Liver (tissue), 9 donors: ENCODE measurements around the gene LEF1. TPM values are rescaled to one million over a fixed set of nuclear protein-coding genes. Genes with fewer than 3 reads are reported as not detected.

Experiments used
- DNase-seq: peaks from one replicate; pipeline ENCODE4 v3.0.0-alpha.2; 2017; ENCODE audit warnings: low spot score
- H3K27ac ChIP-seq, 2 donors: one replicate each; pipeline ENCODE4 v1.7.0; 2013; ENCODE audit warnings: inconsistent platforms in 2 of 2, low read length in 2 of 2, control low read depth in 1 of 2, low read depth in 1 of 2, mild to moderate bottlenecking in 1 of 2
- H3K27me3 ChIP-seq, 4 donors: one replicate each; pipeline versions ENCODE4 v1.6.1 to v1.7.0; 2013; ENCODE audit warnings: low read length in 3 of 4, inconsistent platforms in 1 of 4, mild to moderate bottlenecking in 1 of 4, moderate library complexity in 1 of 4; ENCODE audit not compliant: control insufficient read depth in 4 of 4, insufficient read depth in 4 of 4
- H3K36me3 ChIP-seq, 4 donors: one replicate each; pipeline versions ENCODE4 v1.6.1 to v1.7.0; 2013; ENCODE audit warnings: low read length in 3 of 4, mild to moderate bottlenecking in 3 of 4, low read depth in 1 of 4, moderate library complexity in 1 of 4; ENCODE audit not compliant: control insufficient read depth in 4 of 4, insufficient read depth in 3 of 4
- H3K4me1 ChIP-seq, 4 donors: one replicate each; pipeline versions ENCODE4 v1.6.1 to v1.7.0; 2013; ENCODE audit warnings: low read length in 3 of 4, mild to moderate bottlenecking in 3 of 4, moderate library complexity in 1 of 4; ENCODE audit not compliant: control insufficient read depth in 4 of 4, insufficient read depth in 4 of 4
- H3K4me3 ChIP-seq, 3 donors: one replicate each; pipeline versions ENCODE4 v1.6.1 to v1.7.0; 2013; ENCODE audit warnings: low read length in 3 of 3, control low read depth in 1 of 3, low read depth in 1 of 3, mild to moderate bottlenecking in 1 of 3
- H3K9ac ChIP-seq, 2 donors: one replicate each; pipeline ENCODE4 v1.7.0; 2013; ENCODE audit warnings: low read length in 2 of 2, mild to moderate bottlenecking in 2 of 2, moderate library complexity in 2 of 2, control low read depth in 1 of 2, low read depth in 1 of 2
- H3K9me3 ChIP-seq, 4 donors: one replicate each; pipeline versions ENCODE4 v1.6.1 to v1.7.0; 2013; ENCODE audit warnings: low read length in 3 of 4; ENCODE audit not compliant: control insufficient read depth in 4 of 4
- ATF3 ChIP-seq: IDR thresholded peaks from 2 replicates; pipeline ENCODE4 v1.6.1; 2016; ENCODE audit warnings: antibody characterized with exemption
- CTCF ChIP-seq: fragments of 150-350 bp; IDR thresholded peaks from 2 replicates; pipeline ENCODE4 v1.5.1; 2017; ENCODE audit warnings: improper control_type of control experiment, low read depth, low read length; ENCODE audit not compliant: missing input control
- EGR1 ChIP-seq, 2 donors: IDR thresholded peaks; 2 replicates each; pipeline ENCODE4 v1.6.1; 2016 to 2018; ENCODE audit warnings: antibody characterized with exemption in 2 of 2, low read depth in 2 of 2
- FOXA1 ChIP-seq: IDR thresholded peaks from 2 replicates; pipeline ENCODE4 v1.6.1; 2016; ENCODE audit warnings: antibody characterized with exemption
- FOXA2 ChIP-seq: IDR thresholded peaks from 2 replicates; pipeline ENCODE4 v1.6.1; 2016; ENCODE audit warnings: antibody characterized with exemption
- GABPA ChIP-seq, 2 donors: IDR thresholded peaks in 1 of 2; conservative IDR thresholded peaks in 1 of 2; 2 replicates each; pipeline ENCODE4 v1.6.1; 2016; ENCODE audit warnings: antibody characterized with exemption in 2 of 2, mild to moderate bottlenecking in 1 of 2, moderate library complexity in 1 of 2
- HNF4A ChIP-seq, 2 donors: conservative IDR thresholded peaks; 2 replicates each; pipeline ENCODE4 v1.6.1; 2016; ENCODE audit warnings: antibody characterized with exemption in 2 of 2, mild to moderate bottlenecking in 2 of 2
- HNF4G ChIP-seq: IDR thresholded peaks from 2 replicates; pipeline ENCODE4 v1.6.1; 2016; ENCODE audit warnings: antibody characterized with exemption
- JUND ChIP-seq, 2 donors: IDR thresholded peaks; 2 replicates each; pipeline ENCODE4 v1.6.1; 2016; ENCODE audit warnings: antibody characterized with exemption in 2 of 2
- MAX ChIP-seq: IDR thresholded peaks from 2 replicates; pipeline ENCODE4 v1.6.1; 2016; ENCODE audit warnings: antibody characterized with exemption
- NR2F2 ChIP-seq: IDR thresholded peaks from 2 replicates; pipeline ENCODE4 v1.6.1; 2016; ENCODE audit warnings: antibody characterized with exemption
- RAD21 ChIP-seq, 2 donors: IDR thresholded peaks; 2 replicates each; pipeline ENCODE4 v1.6.1; 2016; ENCODE audit warnings: antibody characterized with exemption in 2 of 2, mild to moderate bottlenecking in 2 of 2
- REST ChIP-seq: IDR thresholded peaks from 2 replicates; pipeline ENCODE4 v1.6.1; 2016; ENCODE audit warnings: antibody characterized with exemption, mild to moderate bottlenecking
- RXRA ChIP-seq, 2 donors: IDR thresholded peaks; 2 replicates each; pipeline ENCODE4 v1.6.1; 2017 to 2018; ENCODE audit warnings: antibody characterized with exemption in 2 of 2, mild to moderate bottlenecking in 1 of 2
- SP1 ChIP-seq: IDR thresholded peaks from 2 replicates; pipeline ENCODE4 v1.6.1; 2018; ENCODE audit warnings: antibody characterized with exemption, mild to moderate bottlenecking
- TAF1 ChIP-seq: conservative IDR thresholded peaks from 2 replicates; pipeline ENCODE4 v1.6.1; 2016; ENCODE audit warnings: antibody characterized with exemption, mild to moderate bottlenecking
- YY1 ChIP-seq: IDR thresholded peaks from 2 replicates; pipeline ENCODE4 v1.6.1; 2016; ENCODE audit warnings: antibody characterized with exemption, mild to moderate bottlenecking
- ZBTB33 ChIP-seq: IDR thresholded peaks from 2 replicates; pipeline ENCODE4 v1.6.1; 2016; ENCODE audit warnings: antibody characterized with exemption
- WGBS: extraction: QIAGEN DNeasy Blood & Tissue Kit; methylation state at CpG from one replicate; pipeline ENCODE4 v1.1.7; 2013; 5-methylcytosine and 5-hydroxymethylcytosine counted together
- polyA plus RNA-seq, 2 donors: library from polyadenylated mRNA; stranded (reverse) in 1 of 2; unstranded in 1 of 2; fragments of 200-250 nt in 1 of 2; fragments of >200 nt in 1 of 2; fragmentation: Nextera tagmentation in 1 of 2; extraction: Ambion mirVana in 1 of 2; gene quantifications; one replicate each; pipeline versions ENCODE4 v1.2.1 to v1.2.3, GENCODE V29; 2013 to 2015
- total RNA-seq, 2 donors: library from RNA; depleted of rRNA; stranded (reverse); fragments of >200 nt; gene quantifications; one replicate each; pipeline ENCODE4 v1.2.3, GENCODE V29; 2014
- donor health status: healthy.
- donor health status: healthy.
- donor health status: healthy.
- donor health status: healthy.
- donor health status: healthy.

The LEF1 gene
- total and polyA plus RNA-seq, 4 donors: 0.22 to 6.4 (median 0.46) TPM

- H3K9me3 ChIP-seq: no peaks in the 10 kb centered on the region
- no peak overlapping the region for H3K9ac ChIP-seq
- no peaks in the 10 kb centered on the region for H3K36me3 ChIP-seq
- no peak overlapping the region for H3K4me3 ChIP-seq
- peaks cover 2 to 23% (median 6%) of the 10 kb centered on the region in 4 donors for H3K4me1 ChIP-seq
- WGBS: 92% methylated on average over 4 of the region's 4 CpGs
- no peak overlapping the region for H3K27ac ChIP-seq
- no peak for DNase-seq
- H3K27me3 ChIP-seq: no peaks in the 10 kb centered on the region
- TF ChIP-seq MAX (no peak), RAD21 (IDR thresholded peaks at IDR 0.05) (no peak), HNF4A (conservative IDR thresholded peaks at IDR 0.05) (no peak), FOXA2 (no peak), CTCF (no peak), TAF1 (no peak), ZBTB33 (no peak), GABPA (IDR thresholded peaks at IDR 0.05 in 1 of 2, conservative IDR thresholded peaks at IDR 0.05 in 1 of 2) (no peak), HNF4G (no peak), FOXA1 (no peak), REST (no peak), NR2F2 (no peak), SP1 (no peak), JUND (IDR thresholded peaks at IDR 0.05) (no peak), EGR1 (IDR thresholded peaks at IDR 0.05; ENCODE audit: low read depth in 2 of 2) (no peak), ATF3 (no peak), YY1 (no peak), RXRA (IDR thresholded peaks at IDR 0.05) (no peak)
Measured at GRCh38 chr4:108003982-108004515, 164.7 kb downstream of the LEF1 start.
